HEK293 (cell line): Measurements from ENCODE around the gene LDLRAD2.

Experiments
- CTCF ChIA-PET: fragments of 350-600 bp; formaldehyde crosslinking; extraction: SDS; loops from one replicate; lab custom pipeline; 2021; ENCODE audit warnings: antibody characterized with exemption; lab: Yijun Ruan, JAX
- POLR2A ChIA-PET: fragments of 300-600 bp; formaldehyde crosslinking; extraction: SDS; loops from one replicate; lab custom pipeline; 2020; ENCODE audit warnings: antibody characterized with exemption, inconsistent platforms; lab: Yijun Ruan, JAX
- H3K27ac ChIP-seq: fragments of 200-500 bp; sonication (Bioruptor generic); 2 replicates; pipeline ENCODE4 v1.5.1; 2014; ENCODE audit warnings: low read depth, low read length, control low read depth, inconsistent platforms; ENCODE audit errors: extremely low read depth
- H3K36me3 ChIP-seq, 2 experiments: fragments of 200-500 bp in 1 of 2; sonication (Bioruptor generic) in 1 of 2; 1 replicate in 1 of 2; 2 replicates in 1 of 2; pipeline ENCODE4 v1.5.1; 2014 to 2017; ENCODE audit warnings: inconsistent platforms in 2 of 2, low read length in 2 of 2; ENCODE audit not compliant: control insufficient read depth in 2 of 2, insufficient read depth in 1 of 2
- H3K4me1 ChIP-seq: fragments of 200-500 bp; sonication (Bioruptor generic); 2 replicates; pipeline ENCODE4 v1.5.1; 2014; ENCODE audit warnings: mild to moderate bottlenecking, low read length, inconsistent platforms; ENCODE audit not compliant: control insufficient read depth, insufficient read depth
- H3K4me3 ChIP-seq: 2 replicates; pipeline ENCODE4 v1.5.1; 2011; ENCODE audit warnings: low read depth, mild to moderate bottlenecking, control low read depth, low read length, moderate library complexity
- H3K9me3 ChIP-seq: fragments of 200-500 bp; sonication (Bioruptor generic); 2 replicates; pipeline ENCODE4 v1.5.1; 2014; ENCODE audit warnings: low read depth, low read length, inconsistent platforms; ENCODE audit not compliant: control insufficient read depth, insufficient read depth
- HOXC10 ChIP-seq: sonication (generic); formaldehyde crosslinking; IDR thresholded peaks from 2 replicates; pipeline ENCODE4 v1.8.1; 2023; ENCODE audit warnings: mild to moderate bottlenecking, missing genetic modification reagents
- OVOL3 ChIP-seq: fragments of 450-650 bp; formaldehyde crosslinking; IDR thresholded peaks from 2 replicates; pipeline ENCODE4 v1.5.1; 2016; ENCODE audit warnings: missing biosample characterization, missing genetic modification characterization
- PRDM1 ChIP-seq: fragments of 450-650 bp; formaldehyde crosslinking; IDR thresholded peaks from 2 replicates; pipeline ENCODE4; 2016; ENCODE audit warnings: missing biosample characterization, missing genetic modification characterization
- ZBTB21 ChIP-seq: fragments of 450-650 bp; formaldehyde crosslinking; IDR thresholded peaks from 2 replicates; pipeline ENCODE4 v1.5.1; 2017; ENCODE audit warnings: missing biosample characterization, missing genetic modification characterization
- ZBTB26 ChIP-seq: fragments of 450-650 bp; formaldehyde crosslinking; optimal IDR thresholded peaks from 2 replicates; pipeline ENCODE3; 2016; ENCODE audit warnings: missing biosample characterization, mild to moderate bottlenecking, missing genetic modification characterization
- ZBTB44 ChIP-seq: fragments of 450-650 bp; IDR thresholded peaks from 2 replicates; pipeline ENCODE4 v1.5.1; 2018; ENCODE audit warnings: missing biosample characterization, mild to moderate bottlenecking, missing genetic modification characterization
- ZNF114 ChIP-seq: fragments of 450-650 bp; formaldehyde crosslinking; IDR thresholded peaks from 2 replicates; pipeline ENCODE4 v1.5.0; 2017; ENCODE audit warnings: missing biosample characterization, missing genetic modification characterization
- ZNF148 ChIP-seq: fragments of 450-650 bp; formaldehyde crosslinking; IDR thresholded peaks from 2 replicates; pipeline ENCODE4 v1.5.0; 2017; ENCODE audit warnings: missing biosample characterization, missing genetic modification characterization, borderline replicate concordance
- ZNF701 ChIP-seq: fragments of 450-650 bp; formaldehyde crosslinking; IDR thresholded peaks from 2 replicates; pipeline ENCODE4 v1.5.1; 2016; ENCODE audit warnings: missing biosample characterization, missing genetic modification characterization
- ZNF791 ChIP-seq: fragments of 450-650 bp; formaldehyde crosslinking; IDR thresholded peaks from 2 replicates; pipeline ENCODE4 v1.5.1; 2016; ENCODE audit warnings: missing biosample characterization, missing genetic modification characterization
- TF ChIP-seq, protein P1 (sequence below): fragments of 450-650 bp; formaldehyde crosslinking; IDR thresholded peaks from 2 replicates; pipeline ENCODE4 v1.5.1; 2016; ENCODE audit warnings: missing biosample characterization, missing genetic modification characterization
- TF ChIP-seq, protein P2 (sequence below): fragments of 450-650 bp; formaldehyde crosslinking; IDR thresholded peaks from 2 replicates; pipeline ENCODE4 v1.5.1; 2016; ENCODE audit warnings: missing biosample characterization, missing genetic modification characterization, low read depth
- TF ChIP-seq, protein P3 (sequence below): fragments of 450-650 bp; formaldehyde crosslinking; IDR thresholded peaks from 2 replicates; pipeline ENCODE4 v1.5.1; 2016; ENCODE audit warnings: missing biosample characterization, missing genetic modification characterization
- TF ChIP-seq, protein P4 (sequence below): fragments of 450-650 bp; formaldehyde crosslinking; IDR thresholded peaks from 2 replicates; pipeline ENCODE4 v1.5.1; 2016; ENCODE audit warnings: missing biosample characterization, missing genetic modification characterization

Gene LDLRAD2

GRCh38 chr1:21823980-21824702 lies 12.1 kb downstream of the LDLRAD2 start (continued):
- TF ChIP-seq, protein P1, sequence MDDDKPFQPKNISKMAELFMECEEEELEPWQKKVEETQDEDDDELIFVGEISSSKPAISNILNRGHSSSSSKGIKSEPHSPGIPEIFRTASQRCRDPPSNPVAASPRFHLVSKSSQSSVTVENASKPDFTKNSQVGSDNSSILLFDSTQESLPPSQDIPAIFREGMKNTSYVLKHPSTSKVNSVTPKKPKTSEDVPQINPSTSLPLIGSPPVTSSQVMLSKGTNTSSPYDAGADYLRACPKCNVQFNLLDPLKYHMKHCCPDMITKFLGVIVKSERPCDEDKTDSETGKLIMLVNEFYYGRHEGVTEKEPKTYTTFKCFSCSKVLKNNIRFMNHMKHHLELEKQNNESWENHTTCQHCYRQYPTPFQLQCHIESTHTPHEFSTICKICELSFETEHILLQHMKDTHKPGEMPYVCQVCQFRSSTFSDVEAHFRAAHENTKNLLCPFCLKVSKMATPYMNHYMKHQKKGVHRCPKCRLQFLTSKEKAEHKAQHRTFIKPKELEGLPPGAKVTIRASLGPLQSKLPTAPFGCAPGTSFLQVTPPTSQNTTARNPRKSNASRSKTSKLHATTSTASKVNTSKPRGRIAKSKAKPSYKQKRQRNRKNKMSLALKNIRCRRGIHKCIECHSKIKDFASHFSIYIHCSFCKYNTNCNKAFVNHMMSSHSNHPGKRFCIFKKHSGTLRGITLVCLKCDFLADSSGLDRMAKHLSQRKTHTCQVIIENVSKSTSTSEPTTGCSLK (tag by site-specific recombination) = no peak
- TF ChIP-seq, all 188 proteins: peak for 0

DNA sequence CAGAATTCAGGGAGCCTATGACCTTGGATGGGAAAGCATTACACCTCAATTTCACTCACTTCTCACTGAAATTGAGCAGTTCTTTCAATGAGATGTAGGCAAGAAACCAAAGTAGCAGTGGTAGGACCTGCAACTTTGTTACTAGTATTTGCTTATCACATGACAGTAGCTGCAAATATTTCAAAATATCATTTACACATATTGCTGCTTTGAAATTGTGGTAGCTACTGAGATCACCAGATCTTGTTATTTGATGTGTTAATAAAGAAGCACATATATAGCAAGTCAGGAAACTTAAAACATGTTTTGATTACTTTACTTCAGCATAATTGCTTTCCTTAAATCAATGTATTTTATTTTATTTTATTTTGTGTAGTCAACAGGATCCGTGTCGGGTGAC lies 12.9 kb downstream of the LDLRAD2 start:
- H3K4me3 ChIP-seq = no peak overlapping the region
- H3K4me1 ChIP-seq = no peaks in the 10 kb centered on the region
- ChIA-PET POLR2A (no interaction called here), CTCF (no interaction called here)
- H3K27ac ChIP-seq = no peak overlapping the region
- no peak for TF ChIP-seq HOXC10 (CRISPR knock-in tag)
- TF ChIP-seq ZBTB44 (tag by site-specific recombination) = no peak
- TF ChIP-seq, protein P2, sequence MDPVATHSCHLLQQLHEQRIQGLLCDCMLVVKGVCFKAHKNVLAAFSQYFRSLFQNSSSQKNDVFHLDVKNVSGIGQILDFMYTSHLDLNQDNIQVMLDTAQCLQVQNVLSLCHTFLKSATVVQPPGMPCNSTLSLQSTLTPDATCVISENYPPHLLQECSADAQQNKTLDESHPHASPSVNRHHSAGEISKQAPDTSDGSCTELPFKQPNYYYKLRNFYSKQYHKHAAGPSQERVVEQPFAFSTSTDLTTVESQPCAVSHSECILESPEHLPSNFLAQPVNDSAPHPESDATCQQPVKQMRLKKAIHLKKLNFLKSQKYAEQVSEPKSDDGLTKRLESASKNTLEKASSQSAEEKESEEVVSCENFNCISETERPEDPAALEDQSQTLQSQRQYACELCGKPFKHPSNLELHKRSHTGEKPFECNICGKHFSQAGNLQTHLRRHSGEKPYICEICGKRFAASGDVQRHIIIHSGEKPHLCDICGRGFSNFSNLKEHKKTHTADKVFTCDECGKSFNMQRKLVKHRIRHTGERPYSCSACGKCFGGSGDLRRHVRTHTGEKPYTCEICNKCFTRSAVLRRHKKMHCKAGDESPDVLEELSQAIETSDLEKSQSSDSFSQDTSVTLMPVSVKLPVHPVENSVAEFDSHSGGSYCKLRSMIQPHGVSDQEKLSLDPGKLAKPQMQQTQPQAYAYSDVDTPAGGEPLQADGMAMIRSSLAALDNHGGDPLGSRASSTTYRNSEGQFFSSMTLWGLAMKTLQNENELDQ (tag by site-specific recombination) = no peak
- no peak for TF ChIP-seq OVOL3
- no peak for TF ChIP-seq ZBTB26 (tag by site-specific recombination)
- no peak for TF ChIP-seq ZNF148 (tag by site-specific recombination)
- no peak for TF ChIP-seq PRDM1
- TF ChIP-seq, protein P3, sequence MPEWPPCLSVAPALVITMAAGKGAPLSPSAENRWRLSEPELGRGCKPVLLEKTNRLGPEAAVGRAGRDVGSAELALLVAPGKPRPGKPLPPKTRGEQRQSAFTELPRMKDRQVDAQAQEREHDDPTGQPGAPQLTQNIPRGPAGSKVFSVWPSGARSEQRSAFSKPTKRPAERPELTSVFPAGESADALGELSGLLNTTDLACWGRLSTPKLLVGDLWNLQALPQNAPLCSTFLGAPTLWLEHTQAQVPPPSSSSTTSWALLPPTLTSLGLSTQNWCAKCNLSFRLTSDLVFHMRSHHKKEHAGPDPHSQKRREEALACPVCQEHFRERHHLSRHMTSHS = no peak
- TF ChIP-seq ZNF701 (tag by site-specific recombination) = no peak
- no peak for TF ChIP-seq ZNF791 (tag by site-specific recombination)
- TF ChIP-seq, protein P4, sequence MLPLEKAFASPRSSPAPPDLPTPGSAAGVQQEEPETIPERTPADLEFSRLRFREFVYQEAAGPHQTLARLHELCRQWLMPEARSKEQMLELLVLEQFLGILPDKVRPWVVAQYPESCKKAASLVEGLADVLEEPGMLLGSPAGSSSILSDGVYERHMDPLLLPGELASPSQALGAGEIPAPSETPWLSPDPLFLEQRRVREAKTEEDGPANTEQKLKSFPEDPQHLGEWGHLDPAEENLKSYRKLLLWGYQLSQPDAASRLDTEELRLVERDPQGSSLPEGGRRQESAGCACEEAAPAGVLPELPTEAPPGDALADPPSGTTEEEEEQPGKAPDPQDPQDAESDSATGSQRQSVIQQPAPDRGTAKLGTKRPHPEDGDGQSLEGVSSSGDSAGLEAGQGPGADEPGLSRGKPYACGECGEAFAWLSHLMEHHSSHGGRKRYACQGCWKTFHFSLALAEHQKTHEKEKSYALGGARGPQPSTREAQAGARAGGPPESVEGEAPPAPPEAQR = no peak
- TF ChIP-seq ZNF114 = no peak
- TF ChIP-seq ZBTB21 (tag by site-specific recombination) = no peak
- no peaks in the 10 kb centered on the region for H3K9me3 ChIP-seq
- H3K36me3 ChIP-seq = peaks cover 0 to 29% of the 10 kb centered on the region in 2 experiments; a peak in 1 of 3 replicates
